HL-60/S4 (cell line): ENCODE measurements around the gene FBN1.

ENCODE experiments used
- in situ Hi-C: fragments of 300-500 bp; cut with MboI; formaldehyde crosslinking; loops from 2 replicates; pipeline ENCODE4 v1.14.3; 2022; ENCODE audit warnings: low sequenced_read_pairs

Gene FBN1

GRCh38 chr15:48440084-48440483 lies 205.4 kb downstream of the FBN1 start:
- in situ Hi-C loops, result no loop called here

GRCh38 chr15:48437178-48437577 lies 208.3 kb downstream of the FBN1 start:
- in situ Hi-C loops, result no loop called here

- in situ Hi-C loops, result no loop called here
Measured at GRCh38 chr15:48435321-48435720, 210.2 kb downstream of the FBN1 start.

- in situ Hi-C loops, result no loop called here
Measured at GRCh38 chr15:48433226-48433886, 212.2 kb downstream of the FBN1 start.

GRCh38 chr15:48432688-48433087 lies 212.8 kb downstream of the FBN1 start:
- in situ Hi-C loops, result no loop called here

- in situ Hi-C loops, result no loop called here
Measured at GRCh38 chr15:48427960-48428547, 217.5 kb downstream of the FBN1 start.

- in situ Hi-C loops, result no loop called here
Measured at GRCh38 chr15:48427479-48427878, 218.0 kb downstream of the FBN1 start.

GRCh38 chr15:48426941-48427340 lies 218.6 kb downstream of the FBN1 start:
- in situ Hi-C loops, result no loop called here

- in situ Hi-C loops, result no loop called here
Measured at GRCh38 chr15:48426044-48426443, 219.5 kb downstream of the FBN1 start.

GRCh38 chr15:48425051-48425450 lies 220.5 kb downstream of the FBN1 start:
- in situ Hi-C loops, result no loop called here

GRCh38 chr15:48423896-48424475 lies 221.5 kb downstream of the FBN1 start:
- in situ Hi-C loops, result no loop called here

GRCh38 chr15:48423342-48423741 lies 222.2 kb downstream of the FBN1 start:
- in situ Hi-C loops, result no loop called here

- in situ Hi-C loops, result no loop called here
Measured at GRCh38 chr15:48422401-48422800, 223.1 kb downstream of the FBN1 start.

- in situ Hi-C loops, result no loop called here
Measured at GRCh38 chr15:48421362-48421761, 224.1 kb downstream of the FBN1 start.

GRCh38 chr15:48419896-48420295 lies 225.6 kb downstream of the FBN1 start:
- in situ Hi-C loops, result no loop called here

- in situ Hi-C loops, result no loop called here
Measured at GRCh38 chr15:48418343-48418742, 227.2 kb downstream of the FBN1 start.

GRCh38 chr15:48416301-48416700 lies 229.2 kb downstream of the FBN1 start:
- in situ Hi-C loops, result no loop called here

- in situ Hi-C loops, result no loop called here
Measured at GRCh38 chr15:48415036-48415886, 230.2 kb downstream of the FBN1 start.

- in situ Hi-C loops, result no loop called here
Measured at GRCh38 chr15:48414015-48414414, 231.5 kb downstream of the FBN1 start.

GRCh38 chr15:48413304-48413703 lies 232.2 kb downstream of the FBN1 start:
- in situ Hi-C loops, result no loop called here

- in situ Hi-C loops, result no loop called here
Measured at GRCh38 chr15:48411971-48412591, 233.4 kb downstream of the FBN1 start.
